ENCODE results near the gene LLGL2.

LLGL2 gene

DNA sequence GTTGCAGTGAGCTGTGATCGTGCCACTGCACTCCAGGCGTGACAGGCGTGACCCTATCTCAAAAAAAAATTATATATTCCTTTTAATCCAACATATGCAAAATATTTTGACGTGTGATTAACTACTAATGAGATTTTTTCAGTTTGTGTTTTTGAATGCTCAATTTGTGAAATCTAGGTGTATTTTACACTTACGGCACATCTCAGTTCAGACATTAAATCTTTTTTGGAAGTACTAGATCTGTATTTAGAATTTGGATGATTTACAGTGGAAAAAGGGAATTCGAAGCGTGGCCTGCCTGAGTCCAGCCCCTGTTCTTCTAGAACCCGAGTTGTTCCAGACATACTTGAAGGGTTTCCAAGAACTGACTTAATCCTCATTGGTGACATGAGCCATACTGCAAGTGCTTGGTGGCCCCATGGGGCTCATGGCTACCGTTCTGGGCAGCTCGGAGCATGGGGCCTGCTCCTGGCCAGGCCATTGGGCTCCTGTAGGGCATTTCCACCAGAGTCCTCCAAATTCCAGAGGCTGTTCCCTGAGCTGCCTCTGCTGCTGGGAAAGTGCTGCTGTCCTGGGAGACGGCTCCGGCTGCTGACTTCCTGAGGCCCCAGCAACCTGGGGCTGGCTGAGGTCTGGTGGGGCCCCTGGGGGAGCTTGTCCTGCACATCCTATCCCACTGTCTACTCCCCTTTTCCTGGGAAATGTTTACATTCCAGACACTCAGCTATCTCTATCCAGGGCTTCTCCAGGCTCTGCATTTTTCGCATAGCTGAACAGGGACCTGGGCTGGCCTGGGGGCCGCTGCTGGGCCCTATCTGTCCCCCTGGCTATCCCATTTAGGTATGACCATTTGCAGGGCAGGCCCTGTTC is 27.2 kb downstream of the LLGL2 start:
- DNase-seq: no peak

DNA sequence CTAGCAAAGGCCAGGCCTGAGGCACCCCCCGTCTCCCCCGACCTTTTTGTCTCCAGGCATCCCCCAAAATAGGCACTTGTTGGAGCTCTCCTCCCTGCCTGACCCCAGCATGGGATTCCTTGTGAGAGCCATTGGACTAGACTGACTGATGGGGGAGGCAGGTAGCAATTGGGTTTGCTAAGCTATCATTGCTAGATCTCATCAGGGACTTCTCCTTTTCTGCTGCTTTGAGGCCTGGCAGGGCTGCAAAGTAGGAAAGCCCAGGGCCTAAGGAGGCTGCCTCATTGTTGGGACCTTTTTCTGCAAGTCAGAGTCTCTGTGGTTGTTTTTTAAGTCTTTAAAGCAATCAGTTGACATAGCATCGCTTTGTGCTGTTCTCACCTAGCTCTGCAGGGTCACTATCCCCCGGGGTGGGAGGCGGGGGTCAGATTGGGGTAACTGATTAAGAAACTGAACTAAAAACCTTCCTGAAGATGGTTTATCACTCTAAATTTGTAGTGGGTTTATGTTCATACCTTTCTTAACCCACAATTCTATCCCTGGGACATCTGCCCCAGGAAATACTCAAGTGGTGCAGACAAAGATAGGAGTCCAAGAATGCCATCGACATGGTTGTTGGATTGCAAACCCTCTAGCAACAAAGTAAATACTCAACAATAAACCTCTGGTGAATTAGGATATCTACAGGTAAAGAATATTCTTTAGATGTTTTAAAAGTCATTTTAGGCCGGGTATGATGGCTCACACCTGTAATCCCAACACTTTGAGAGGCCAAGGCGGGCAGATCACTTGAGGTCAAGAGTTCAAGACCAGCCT is 28.0 kb downstream of the LLGL2 start:
- DNase-seq: no peak

DNA sequence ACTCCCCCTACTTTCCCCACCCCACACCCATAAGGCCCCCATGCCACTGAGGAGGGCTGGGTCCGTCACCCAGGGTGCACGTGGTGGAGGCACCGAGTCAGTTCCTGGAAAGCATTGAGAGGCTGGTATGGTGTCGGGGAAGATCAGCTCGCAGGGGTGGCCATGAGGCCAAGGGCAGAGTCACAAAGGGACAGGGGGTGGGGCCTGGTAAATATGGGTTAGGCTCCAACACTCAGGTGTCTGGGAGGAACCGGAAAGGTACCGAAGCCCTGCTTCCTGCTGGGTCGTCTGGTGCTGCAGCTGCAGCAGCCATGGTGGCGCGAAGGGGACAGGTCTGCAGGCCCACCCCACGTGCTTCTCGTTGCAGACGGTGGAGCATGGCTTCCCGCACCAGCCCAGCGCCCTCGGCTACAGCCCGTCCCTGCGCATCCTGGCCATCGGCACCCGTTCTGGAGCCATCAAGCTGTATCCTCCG is 30.2 kb downstream of the LLGL2 start:
- DNase-seq: no peak

DNA sequence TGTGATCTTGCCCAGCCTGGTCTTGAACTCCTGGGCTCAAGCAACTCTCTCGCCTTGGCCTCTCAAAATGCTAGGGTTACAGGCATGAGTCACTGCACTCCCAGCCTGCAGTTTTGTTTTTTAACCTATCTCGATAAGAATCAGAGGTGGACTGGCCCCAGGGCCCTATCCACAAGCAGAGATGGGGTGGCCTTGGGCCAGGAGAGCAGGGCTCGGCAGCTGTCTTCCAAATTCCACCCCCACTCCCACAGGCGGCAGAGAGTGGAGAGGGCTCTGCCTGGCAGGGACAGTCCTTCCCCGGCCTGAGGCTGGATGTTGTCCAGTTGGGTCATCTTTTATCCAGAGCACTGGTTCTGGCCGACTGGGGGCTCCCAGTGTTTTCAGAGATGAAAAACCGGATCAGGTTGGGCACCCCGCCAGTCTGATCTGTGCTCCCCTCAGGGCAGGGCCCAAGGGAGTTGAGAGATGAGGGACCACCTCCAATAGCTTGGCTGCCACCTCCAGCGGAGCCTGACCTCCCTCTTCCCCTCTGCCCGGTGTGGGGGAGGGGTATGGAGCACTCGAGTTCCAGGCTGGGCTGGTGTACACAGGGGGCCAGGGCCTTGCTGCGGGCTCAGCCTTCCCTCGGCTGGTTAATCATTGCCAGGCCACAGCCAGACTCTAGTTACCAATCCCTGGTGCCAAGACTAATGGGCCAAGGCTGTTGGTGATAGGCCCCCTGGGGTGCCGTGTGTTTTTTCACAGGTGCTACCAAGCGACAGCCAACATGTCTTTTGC is 31.8 kb downstream of the LLGL2 start:
- DNase-seq: no peak

DNA sequence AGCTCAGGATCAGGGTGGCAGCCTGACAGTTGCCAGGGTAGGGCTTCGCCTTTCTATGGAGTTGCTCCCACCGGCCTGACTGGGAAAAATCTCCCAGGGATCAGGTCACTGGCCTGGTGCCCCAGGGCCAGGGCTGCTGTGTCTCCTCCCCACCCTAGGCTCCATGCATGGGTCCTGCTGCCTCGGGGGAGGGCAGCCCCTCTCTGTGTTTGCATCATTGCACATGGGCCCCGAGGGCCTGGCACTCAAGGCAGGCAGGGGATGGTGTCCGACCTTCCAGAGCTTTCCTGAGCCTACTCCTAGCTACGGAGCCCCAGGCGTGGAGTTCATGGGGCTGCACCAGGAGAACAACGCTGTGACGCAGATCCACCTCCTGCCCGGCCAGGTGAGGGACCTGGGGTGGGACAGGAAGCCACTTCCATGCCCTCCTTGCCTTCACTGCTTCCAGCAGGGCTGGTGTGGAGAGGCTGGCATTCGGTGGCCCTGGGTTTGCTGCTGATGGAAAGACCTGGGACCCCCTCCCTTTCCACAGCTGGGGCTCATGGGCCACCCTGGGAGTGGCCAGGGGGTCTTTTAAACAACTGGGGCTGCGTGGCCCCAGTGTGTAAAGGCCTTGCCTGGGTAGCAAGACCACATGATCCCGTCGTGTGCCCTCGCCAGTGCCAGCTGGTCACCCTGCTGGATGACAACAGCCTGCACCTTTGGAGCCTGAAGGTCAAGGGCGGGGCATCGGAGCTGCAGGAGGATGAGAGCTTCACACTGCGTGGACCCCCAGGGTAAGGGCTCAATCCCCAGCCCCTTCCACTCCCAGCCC is 32.6 kb downstream of the LLGL2 start:
- DNase-seq: no peak

DNA sequence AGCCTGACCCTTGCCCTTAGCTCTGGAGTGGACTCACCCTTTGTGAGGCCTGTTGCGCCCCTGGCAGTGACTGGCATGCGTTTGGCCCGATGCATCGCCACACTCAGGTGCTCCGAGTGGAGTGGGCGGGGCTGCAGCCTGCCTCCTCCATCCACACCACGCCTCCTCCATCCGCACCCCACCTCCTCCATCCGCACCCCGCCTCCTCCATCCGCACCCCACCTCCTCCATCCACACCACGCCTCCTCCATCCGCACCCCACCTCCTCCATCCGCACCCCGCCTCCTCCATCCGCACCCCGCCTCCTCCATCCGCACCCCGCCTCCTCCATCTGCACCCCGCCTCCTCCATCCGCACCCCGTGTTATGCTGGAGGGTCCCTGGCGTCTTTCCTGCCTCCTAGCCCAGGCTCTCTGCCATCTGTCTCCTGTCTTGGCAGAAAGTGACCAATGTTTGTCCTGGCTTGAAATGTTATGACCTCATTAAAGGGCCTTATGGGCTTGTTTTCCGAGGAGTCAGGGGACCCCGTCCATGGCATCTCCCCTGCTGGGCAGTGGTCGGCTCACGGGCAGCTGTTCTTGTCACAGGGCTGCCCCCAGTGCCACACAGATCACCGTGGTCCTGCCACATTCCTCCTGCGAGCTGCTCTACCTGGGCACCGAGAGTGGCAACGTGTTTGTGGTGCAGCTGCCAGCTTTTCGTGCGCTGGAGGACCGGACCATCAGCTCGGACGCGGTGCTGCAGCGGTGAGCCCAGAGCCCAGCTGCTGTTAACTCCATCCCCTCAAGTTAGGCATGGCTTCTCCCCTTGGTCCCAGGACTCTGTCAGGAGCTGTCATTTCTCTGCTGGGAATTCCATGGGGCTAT is 33.4 kb downstream of the LLGL2 start:
- no peak for DNase-seq

DNA sequence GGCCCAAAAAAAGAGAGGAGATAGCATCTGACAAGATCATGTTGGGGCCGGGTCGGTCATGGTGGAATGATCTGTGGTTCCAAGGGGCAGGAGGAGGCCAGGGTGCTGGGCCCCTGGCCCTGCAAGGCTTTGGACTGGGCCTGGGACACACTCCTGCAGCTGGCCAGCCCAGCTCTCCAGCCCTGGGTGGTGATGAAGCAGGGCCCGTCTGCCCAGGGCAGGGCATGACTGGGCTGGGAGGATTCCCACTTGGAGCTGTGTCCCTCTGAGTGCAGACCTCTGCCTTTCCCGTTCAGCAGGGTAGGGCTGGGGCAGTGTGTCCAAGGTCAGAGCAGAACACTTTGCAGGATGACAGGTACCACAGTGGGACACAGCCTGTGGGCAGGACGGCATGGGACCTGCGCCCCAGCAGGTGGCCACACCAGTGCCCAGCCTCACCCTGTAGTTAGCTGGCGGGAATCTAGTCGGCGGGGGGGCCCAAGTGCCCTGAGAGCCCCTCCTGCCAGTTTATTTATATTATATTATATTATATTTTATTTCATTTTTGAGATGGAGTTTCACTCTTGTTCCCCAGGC is 34.5 kb downstream of the LLGL2 start:
- no peak for DNase-seq

DNA sequence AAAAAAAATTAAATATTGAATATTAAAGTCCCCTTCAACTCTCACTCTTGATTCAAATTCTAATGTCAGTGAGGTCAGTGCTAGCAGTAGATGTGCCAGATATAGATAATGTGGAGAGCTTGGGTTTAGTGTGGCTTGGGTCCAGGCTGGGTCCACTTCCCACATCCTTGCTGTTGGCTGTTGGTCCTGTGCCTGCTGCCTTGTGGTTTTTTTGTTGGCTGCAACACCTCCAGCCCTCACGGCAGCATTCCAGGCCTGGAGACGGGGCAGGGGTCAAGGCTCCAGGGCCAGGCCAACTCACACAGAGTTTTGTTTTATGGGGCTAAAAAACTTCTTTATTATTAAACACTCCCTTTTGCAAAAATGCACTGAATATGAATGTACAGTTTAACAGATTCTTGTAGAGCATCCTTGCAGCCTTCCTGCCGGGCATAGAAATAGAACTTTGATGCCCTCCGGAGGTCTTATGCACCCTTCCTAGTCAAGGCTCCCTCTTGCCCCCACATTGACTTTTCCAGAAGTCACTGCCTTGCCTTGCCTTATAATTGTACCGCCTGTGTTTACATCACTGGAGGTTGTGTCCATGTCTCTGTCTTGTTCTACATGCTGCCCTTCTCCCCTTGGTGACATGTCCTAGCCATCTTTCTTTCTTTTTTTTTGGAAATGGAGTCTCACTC is 36.6 kb downstream of the LLGL2 start:
- DNase-seq: no peak

DNA sequence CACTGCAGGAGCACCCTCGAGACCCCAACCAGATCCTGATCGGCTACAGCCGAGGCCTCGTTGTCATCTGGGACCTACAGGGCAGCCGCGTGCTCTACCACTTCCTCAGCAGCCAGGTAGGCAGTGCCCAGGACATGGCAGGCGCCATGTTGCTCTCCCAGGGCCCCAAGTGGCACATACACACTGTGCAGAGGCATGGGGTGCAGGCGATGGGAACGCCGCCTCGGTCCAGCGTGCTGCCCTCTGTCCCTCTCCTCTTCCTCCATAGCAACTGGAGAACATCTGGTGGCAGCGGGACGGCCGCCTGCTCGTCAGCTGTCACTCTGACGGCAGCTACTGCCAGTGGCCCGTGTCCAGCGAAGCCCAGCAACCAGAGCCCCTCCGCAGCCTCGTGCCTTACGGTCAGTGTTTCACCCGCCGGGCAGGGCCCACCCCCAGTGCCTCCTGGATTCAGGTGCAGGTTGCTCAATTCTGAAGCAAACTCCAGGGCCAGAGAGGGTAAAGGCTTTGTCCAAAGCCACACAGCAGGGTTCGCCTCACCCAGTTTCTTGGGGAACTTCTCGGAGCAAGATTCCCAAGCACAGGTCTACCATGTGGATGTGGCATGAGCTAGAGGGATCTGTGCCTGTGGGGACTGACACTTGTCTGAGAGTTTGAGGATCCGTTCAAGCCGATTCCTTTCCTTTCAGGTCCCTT is 37.7 kb downstream of the LLGL2 start:
- no peak for DNase-seq

DNA sequence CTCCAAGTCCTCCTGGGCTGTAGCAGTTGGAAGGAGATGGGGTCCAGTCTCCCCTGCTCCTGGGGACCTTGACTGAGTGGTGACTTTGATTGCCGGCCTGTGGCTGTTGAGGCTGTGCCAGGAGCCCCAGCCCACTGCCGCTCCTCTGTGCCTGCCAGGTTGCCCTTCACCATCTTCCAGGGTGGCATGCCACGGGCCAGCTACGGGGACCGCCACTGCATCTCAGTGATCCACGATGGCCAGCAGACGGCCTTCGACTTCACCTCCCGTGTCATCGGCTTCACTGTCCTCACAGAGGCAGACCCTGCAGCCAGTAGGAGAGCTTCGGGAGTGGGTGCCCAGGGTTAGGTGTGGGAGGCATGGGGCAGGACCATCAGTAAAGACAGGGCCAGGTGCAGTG is 38.7 kb downstream of the LLGL2 start:
- DNase-seq: no peak

DNA sequence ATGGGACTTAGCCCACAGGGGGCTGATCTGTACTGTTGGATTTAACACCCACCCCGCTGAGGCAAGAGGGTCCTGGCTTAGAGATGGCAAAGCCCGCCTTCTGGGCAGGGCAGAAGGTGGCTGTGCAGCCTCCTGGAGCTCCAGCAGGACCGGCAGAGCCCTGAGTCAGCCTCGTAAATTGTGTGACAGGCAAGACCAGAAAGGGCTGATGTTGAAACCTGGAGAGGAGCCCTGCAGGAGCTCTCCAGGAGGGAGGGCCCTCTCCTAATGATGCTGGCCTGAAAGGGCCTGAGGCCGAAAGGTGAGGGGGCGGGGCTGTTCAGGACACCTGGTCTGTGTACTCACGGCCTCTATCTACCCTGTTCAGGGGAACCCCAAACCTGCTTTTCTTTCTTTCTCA is 39.6 kb downstream of the LLGL2 start:
- no peak for DNase-seq

DNA sequence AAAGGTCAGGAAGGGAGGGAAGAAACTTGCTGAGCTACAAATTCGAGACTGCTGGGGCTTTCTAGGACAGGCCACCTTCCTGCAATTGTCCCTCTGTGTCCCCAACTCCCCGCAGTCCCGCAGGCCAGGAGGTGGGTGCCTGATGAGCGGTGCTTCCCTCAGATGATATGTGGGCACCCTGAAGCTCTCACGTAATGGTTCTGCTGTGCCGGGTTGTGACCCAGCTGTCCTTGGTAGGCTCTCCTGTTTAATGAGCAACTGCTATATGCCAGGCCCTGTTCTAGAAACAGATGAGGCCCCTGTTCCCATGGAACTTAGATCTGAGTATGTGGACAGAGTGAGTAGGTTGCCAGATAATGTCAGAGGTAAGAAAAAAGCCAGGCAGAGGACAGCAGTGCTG is 40.1 kb downstream of the LLGL2 start:
- DNase-seq: no peak

DNA sequence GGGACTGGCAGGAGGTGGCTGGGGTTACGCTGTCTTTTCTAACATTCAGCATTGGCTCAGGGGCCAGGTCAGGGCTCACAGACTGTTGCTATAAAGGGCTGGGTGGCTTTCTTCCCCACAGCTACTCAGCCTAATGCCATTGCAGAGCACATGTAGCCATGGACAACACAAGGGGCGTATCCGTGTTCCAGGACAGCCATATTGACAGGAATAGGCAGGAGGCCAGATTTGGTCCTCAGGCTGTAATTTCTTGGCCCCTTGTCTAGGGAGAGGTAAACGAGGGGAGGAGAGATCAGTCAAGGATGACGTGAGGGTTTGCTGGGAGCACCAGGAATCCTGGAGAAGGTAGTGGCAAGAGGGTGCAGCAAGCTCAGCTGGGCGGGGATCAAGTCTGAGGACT is 40.9 kb downstream of the LLGL2 start:
- no peak for DNase-seq

DNA sequence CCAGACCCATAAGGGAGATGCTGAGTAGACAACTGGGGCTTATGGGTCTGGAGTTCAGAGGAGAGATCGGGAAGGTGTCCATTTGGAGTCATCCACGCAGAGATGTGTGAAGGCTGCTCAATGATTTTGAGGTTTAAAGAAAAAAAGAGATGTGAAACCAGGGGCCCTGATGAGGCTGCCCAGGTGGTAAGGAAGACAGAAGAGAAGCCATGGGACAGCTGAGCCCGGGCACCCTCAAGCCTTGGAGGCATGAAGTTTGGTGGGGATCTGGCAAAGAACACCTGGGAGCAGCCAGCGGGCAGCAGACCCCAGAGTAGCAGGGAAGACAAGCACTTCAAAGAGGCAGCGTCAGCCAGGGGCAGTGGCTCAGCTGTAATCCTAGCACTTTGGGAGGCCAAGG is 41.3 kb downstream of the LLGL2 start:
- no peak for DNase-seq

DNA sequence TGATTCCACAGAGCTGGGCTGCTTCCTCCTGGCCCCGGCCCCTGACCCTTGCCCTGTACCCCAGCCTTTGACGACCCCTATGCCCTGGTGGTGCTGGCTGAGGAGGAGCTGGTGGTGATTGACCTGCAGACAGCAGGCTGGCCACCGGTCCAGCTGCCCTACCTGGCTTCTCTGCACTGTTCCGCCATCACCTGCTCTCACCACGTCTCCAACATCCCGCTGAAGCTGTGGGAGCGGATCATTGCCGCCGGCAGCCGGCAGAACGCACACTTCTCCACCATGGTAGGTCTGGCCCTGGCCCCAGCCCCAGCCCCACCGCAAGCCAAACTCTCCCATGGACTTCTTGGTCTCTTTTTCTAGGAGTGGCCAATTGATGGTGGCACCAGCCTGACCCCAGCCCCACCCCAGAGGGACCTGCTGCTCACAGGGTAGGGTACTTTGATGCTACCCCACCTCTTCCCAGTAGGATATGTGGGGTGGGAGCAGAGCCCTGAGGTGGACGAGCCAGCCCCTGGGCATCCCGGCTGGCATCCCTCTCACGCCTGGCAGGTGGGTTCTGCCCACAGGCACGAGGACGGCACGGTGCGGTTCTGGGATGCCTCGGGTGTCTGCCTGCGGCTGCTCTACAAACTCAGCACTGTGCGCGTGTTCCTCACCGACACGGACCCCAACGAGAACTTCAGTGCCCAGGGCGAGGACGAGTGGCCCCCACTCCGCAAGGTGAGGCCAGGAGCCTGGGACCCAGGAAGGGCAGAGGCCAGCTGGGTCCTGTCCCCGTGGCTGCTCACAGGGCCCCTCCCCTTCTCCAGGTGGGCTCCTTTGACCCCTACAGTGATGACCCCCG is 43.1 kb downstream of the LLGL2 start:
- DNase-seq: no peak

DNA sequence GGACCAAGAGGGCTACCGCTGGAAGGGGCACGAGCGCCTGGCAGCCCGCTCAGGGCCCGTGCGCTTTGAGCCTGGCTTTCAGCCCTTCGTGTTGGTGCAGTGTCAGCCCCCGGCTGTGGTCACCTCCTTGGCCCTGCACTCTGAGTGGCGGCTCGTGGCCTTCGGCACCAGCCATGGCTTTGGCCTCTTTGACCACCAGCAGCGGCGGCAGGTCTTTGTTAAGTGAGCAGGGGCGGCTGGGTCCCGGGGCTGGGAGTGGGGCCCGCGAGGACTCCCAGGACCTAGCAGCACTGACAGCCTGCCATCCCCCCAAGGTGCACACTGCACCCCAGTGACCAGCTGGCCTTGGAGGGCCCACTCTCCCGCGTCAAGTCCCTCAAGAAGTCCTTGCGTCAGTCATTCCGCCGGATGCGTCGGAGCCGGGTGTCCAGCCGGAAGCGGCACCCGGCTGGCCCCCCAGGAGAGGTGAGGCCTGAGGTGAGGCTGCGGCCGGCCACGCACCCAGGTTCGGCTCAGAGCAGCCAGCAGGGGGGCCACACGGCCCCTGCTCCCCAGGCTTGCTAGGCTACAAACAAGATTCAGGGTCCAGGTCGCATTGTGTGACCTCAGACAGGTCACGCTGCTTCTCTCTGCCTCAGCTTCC is 44.7 kb downstream of the LLGL2 start:
- DNase-seq: no peak

DNA sequence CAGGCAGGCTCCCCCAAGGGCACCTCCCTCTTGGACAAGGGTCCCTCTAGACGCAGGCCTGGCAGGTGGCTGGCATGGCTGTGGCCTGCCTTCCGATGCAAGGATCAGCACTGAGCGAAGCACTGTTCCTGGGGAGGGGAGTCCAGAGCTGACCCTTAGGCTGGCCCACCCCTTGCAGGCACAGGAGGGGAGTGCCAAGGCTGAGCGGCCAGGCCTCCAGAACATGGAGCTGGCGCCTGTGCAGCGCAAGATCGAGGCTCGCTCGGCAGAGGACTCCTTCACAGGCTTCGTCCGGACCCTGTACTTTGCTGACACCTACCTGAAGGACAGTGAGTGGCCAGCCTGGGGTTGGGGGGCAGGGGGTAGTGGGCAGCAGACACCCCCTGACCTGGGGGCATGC is 45.3 kb downstream of the LLGL2 start:
- no peak for DNase-seq

DNA sequence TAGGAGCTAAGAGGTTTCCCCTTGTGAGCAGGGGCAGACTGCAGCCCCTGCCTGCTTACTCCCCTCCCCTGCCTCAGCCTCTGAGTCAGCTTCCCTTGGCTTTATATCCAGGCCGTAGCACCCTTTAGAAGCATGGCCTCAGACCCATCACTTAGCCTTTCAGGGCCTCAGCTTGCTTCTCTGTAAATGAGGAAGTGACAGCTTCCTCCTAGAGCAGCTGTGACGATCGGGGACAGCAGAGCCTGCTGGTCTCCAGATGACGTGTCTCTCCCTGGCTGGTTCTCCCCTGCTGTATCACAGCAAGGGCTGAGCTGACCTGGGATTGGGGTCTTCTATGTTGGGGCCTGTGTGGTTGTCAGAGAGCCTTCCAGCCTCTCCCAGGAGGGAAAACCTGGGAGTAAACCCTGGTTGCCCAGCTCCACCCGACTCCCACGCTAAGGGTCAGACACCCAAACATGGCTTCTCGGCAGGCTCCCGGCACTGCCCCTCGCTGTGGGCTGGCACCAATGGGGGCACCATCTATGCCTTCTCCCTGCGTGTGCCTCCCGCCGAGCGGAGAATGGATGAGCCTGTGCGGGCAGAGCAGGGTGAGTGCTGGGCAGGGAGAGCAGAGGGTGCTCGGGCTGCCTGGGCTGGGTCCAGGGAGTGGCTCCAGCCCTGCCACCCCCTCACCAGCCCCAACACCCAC is 45.8 kb downstream of the LLGL2 start:
- no peak for DNase-seq

Data from stimulated activated CD4-positive, alpha-beta T cell treated with anti-CD3 and anti-CD28 coated beads, Interleukin-4, amount 100 ng/mL, for 4 hours (primary cell).